LNCaP clone FGC (cell line): Measurements from ENCODE around the gene PCTP.

Experiments
- DNase-seq: peaks from one replicate; pipeline ENCODE4 v3.0.0-alpha.2; 2011; ENCODE audit warnings: low read depth
- H3K4me3 ChIP-seq: 2 replicates; pipeline ENCODE4 v1.5.1; 2011; ENCODE audit warnings: mild to moderate bottlenecking, low read depth, low read length, control low read depth
- TF ChIP-seq, protein P1 (sequence below): IDR thresholded peaks from 2 replicates; pipeline ENCODE4 v1.5.1; 2012; ENCODE audit warnings: mild to moderate bottlenecking; ENCODE audit not compliant: control insufficient read depth, insufficient read depth; ENCODE audit errors: extremely low read depth

The PCTP gene

DNA sequence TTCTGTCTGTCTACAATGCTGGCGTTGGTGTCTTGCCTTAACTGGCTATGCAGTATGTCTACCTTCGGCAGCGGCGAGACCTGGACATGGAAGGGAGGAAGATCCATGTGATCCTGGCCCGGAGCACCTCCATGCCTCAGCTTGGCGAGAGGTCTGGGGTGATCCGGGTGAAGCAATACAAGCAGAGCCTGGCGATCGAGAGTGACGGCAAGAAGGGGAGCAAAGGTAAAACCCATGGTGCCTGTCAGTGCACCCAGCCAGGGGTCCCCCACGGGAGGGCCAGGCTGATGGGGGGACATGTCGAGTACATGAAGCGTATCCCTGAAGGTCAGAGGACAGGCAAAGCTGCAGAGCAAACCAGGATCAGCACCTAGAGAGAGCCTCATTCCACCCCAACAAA is 22.8 kb downstream of the PCTP start:
- TF ChIP-seq, protein P1, sequence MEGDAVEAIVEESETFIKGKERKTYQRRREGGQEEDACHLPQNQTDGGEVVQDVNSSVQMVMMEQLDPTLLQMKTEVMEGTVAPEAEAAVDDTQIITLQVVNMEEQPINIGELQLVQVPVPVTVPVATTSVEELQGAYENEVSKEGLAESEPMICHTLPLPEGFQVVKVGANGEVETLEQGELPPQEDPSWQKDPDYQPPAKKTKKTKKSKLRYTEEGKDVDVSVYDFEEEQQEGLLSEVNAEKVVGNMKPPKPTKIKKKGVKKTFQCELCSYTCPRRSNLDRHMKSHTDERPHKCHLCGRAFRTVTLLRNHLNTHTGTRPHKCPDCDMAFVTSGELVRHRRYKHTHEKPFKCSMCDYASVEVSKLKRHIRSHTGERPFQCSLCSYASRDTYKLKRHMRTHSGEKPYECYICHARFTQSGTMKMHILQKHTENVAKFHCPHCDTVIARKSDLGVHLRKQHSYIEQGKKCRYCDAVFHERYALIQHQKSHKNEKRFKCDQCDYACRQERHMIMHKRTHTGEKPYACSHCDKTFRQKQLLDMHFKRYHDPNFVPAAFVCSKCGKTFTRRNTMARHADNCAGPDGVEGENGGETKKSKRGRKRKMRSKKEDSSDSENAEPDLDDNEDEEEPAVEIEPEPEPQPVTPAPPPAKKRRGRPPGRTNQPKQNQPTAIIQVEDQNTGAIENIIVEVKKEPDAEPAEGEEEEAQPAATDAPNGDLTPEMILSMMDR = no peak
- no peak overlapping the region for H3K4me3 ChIP-seq
- DNase-seq = no peak

DNA sequence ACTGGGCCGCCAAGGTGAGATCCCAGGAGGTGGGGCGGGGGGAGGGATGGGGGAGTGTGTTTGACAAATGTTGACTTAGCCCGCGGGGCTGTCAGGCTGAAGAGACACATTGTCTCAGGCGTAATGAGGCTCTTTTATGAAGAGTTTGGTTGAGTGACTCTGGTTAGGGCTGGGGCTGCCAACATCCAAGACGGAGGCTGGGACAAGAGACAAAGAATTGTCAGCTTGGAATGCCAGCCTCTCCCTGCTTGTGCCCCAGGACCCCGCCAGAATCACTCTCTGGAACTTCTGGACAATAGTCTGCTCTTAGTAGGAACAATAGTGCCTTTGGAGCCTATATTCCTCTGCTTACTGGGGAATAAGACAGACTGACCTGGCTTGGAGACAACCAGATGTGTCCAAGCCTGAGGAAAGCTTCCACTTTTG is 24.0 kb downstream of the PCTP start:
- no peak overlapping the region for H3K4me3 ChIP-seq
- DNase-seq = no peak
- TF ChIP-seq, protein P1 = no peak

GRCh38 chr17:55776271-55776670 is 25.4 kb downstream of the PCTP start:
- no peak for DNase-seq
- no peak overlapping the region for H3K4me3 ChIP-seq
- TF ChIP-seq, protein P1 = no peak

DNA sequence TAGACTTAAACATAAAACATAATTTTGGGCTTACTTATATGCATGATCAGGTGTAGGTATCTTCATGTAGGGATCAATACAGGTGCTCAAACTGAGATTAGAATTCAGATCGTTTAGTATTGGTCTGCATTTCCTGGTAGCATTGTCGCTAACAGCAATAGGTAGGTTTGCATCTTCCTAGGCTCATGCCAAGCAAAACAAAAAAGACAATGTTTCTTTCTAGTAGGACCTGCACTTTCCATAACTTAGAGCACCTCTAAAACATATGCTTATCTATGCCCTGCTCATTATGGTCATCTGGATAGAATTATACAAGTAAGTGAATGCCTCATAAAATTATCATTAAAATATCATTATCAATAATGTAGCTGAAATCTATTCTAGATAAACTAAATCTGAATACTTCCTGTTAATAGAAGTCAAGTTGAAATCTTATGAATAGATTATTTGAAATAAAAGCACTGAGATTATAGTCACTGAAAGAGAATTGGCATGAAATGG is 26.7 kb downstream of the PCTP start:
- DNase-seq = no peak
- no peak overlapping the region for H3K4me3 ChIP-seq
- TF ChIP-seq, protein P1 = no peak

- TF ChIP-seq, protein P1 = no peak
- H3K4me3 ChIP-seq = no peak overlapping the region
- no peak for DNase-seq
Measured at GRCh38 chr17:55778389-55779118, 27.7 kb downstream of the PCTP start.

DNA sequence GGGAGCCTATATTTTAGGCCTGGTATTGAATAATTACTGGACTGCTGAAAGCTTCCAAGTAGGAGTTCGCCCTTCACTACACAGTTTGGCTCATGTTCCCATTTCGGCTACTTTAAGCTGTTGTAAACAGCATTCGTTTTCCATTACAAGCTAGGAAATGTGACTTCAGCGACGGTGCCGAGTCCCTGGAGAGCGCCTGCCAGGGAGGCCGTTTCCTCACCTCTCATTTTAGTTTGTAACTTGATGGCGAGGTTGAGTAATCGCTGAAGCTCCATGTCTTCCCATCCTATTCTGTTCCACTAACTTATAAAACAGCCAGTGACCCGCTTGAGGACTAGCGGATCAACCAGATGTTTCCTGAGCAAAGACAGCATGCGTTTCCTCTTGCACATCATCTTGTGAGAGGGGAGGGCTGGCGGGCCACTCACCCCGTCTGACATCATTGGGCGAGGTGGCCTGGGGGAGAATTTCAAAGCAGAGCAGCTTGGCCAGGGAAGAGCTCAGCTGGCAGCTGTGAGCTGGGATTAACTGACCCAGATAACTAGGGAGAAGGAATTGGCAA is 32.9 kb downstream of the PCTP start:
- TF ChIP-seq, protein P1 = no peak
- no peak overlapping the region for H3K4me3 ChIP-seq
- no peak for DNase-seq
